Measurements from ENCODE around the gene SGO2. TPM values are rescaled to one million over a fixed set of nuclear protein-coding genes. Genes with fewer than 3 reads are reported as not detected.

Gene SGO2
- total RNA-seq (2011; cell fraction: chromatin; rRNA removed; ENCODE audit: low replicate concordance), result 18.0 and 69.2 TPM in 2 replicates
- 7.3 and 13.6 TPM in 2 replicates for total RNA-seq (2011; cell fraction: nucleolus; rRNA removed)
- 30.3 and 46.7 TPM in 2 replicates for total RNA-seq (2011; cell fraction: nucleoplasm; rRNA removed)
- 13.7 and 14.5 TPM in 2 replicates for total RNA-seq (2014; rRNA removed)
- 16.6 and 20.0 TPM in 2 replicates for total RNA-seq (2014; rRNA removed; fragmentation: Illumina TruSeq; extraction: Trizol)
- total RNA-seq (2015; rRNA removed; fragmentation: Illumina TruSeq; extraction: Trizol), result 15.6 and 16.3 TPM in 2 replicates
- total RNA-seq (2021), result 17.1 and 17.3 TPM in 2 replicates
- polyA plus RNA-seq (2011; rRNA removed), result 17.6 and 24.9 TPM in 2 replicates
- 1.2 and 3.1 TPM in 2 replicates for polyA plus RNA-seq (2011; cell fraction: cytosol; rRNA removed)
- 7.8 and 10.8 TPM in 2 replicates for polyA plus RNA-seq (2011; cell fraction: nucleus; rRNA removed)
- 12.6 and 13.1 TPM in 2 replicates for polyA plus RNA-seq (2012)
- polyA plus RNA-seq (2014; fragmentation: Illumina TruSeq; extraction: Trizol), result 20.0 and 25.9 TPM in 2 replicates
- 10 to 100 TPM; 15.0 to 18.4 TPM for polyA plus RNA-seq (2014; fragmentation: Nextera tagmentation; extraction: Ambion mirVana)
- 14.6 and 16.3 TPM in 2 replicates for polyA plus RNA-seq (2014; rRNA removed)
- polyA minus RNA-seq (2011; rRNA and poly(A)+ RNA removed), result 33.6 and 40.4 TPM in 2 replicates
- polyA minus RNA-seq (2011; cell fraction: cytosol; rRNA and poly(A)+ RNA removed), result 7.1 and 10.0 TPM in 2 replicates
- polyA minus RNA-seq (2011; cell fraction: nucleus; rRNA and poly(A)+ RNA removed), result 29.9 and 41.8 TPM in 2 replicates
- percentile 73 among the genes with signal in this experiment for Bru-seq, nascent RNA
- BruChase-seq, experiment 1, labeled RNA remaining after a 2-hour chase, result percentile 72 among the genes with signal in this experiment
- BruChase-seq, experiment 2, labeled RNA remaining after a 6-hour chase, result percentile 73 among the genes with signal in this experiment
- long read RNA-seq, experiment 1, full-length matches to known transcripts, result 7 of 39 reads
- long read RNA-seq, experiment 1, partial matches to known transcripts, result 26 of 39 reads
- long read RNA-seq, experiment 1, other reads (novel, unspliced or antisense), result 6 of 39 reads
- long read RNA-seq, experiment 2, full-length matches to known transcripts, result 2 of 11 reads
- long read RNA-seq, experiment 2, partial matches to known transcripts, result 7 of 11 reads
- long read RNA-seq, experiment 2, other reads (novel, unspliced or antisense), result 2 of 11 reads
- long read RNA-seq, experiment 3, partial matches to known transcripts, result 19 of 20 reads
- long read RNA-seq, experiment 3, other reads (novel, unspliced or antisense), result 0 of 20 reads

DNA sequence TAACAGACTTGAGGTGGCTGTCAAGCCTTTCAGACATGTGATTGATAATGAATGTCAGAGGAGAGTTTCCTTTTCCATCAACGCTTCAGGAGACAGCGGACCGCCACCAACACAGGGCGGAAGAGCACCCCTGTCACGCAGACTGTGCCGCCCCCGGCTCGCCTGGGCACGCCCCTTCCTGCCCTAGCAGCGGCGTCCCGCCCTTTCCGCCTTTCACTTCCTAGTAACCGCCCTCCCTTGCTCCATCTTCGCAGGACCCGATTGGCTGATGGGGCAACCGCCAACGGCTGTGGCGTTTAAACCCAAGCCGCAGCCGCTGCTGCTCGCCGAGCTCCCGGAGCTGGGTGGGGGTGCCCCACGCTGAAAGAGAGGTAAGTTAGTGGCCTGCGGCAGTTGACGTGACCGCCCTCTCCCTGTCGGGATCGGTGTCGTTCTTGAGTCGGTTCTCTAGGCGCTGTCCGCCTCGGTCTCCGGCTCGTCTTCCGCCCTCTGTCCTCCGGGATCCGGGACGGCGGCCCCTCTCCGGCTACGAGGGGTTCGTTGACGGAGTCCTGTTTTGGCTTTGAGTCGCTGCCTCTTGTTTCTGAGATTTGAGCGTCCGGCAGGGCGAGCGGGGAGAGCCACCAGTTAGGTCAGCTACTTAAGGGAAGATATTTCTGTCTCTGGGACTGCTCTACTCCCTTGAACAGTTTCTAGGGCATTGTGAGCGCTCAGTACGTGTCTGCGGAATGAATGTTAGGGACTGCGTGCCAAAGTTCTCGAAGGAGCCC lies at the start of gene SGO2:
Gene SGO2 (plus strand): TSS at position 326 of the 770 bp plus-strand sequence. CDS start 6,769 bp downstream, outside the sequence.
- no peaks in the 10 kb centered on the region for H3K9me1 ChIP-seq (ENCODE audit: control insufficient read depth, insufficient read depth, low read length)
- H3K4me3 ChIP-seq, result peak within 1 kb of the TSS; percentile 91
- no peaks in the 10 kb centered on the region; a peak in 1 of 5 replicates for H3K27me3 ChIP-seq (ENCODE audit: control insufficient read depth in 2 of 2, insufficient read depth in 2 of 2, low read length in 2 of 2)
- peaks cover 49% of the 10 kb centered on the region for H3K79me2 ChIP-seq (ENCODE audit: control insufficient read depth, insufficient read depth, low read length)
- BruUV-seq (replicated peaks), result TSS peak; percentile 60
- ChIA-PET CTCF (ENCODE audit: low intra/inter-chr PET ratio) (no interaction called here), POLR2A (interaction anchor here (0.6 to 1.6 kb wide), 12 partner anchors 9 to 814 kb away, joined by 3 to 6 read pairs (median 3); partner anchors contain the start of gene KCTD18)
- DNase-seq (ENCODE audit: extremely low read depth in 1 of 4, low spot score in 3 of 4) (peak; percentile 91 to 95 (median 92)), FAIRE-seq (peak; percentile 91), ATAC-seq (peak; percentile 100)
- intact Hi-C loops (cut with micrococcal nuclease), result loop anchor here (2.0 kb wide), 1 partner anchor 15 kb away; the partner anchor contains the start of gene KCTD18
- H3K27ac ChIP-seq (ENCODE audit: extremely low read depth, low read depth, low read length), result peak within 1 kb of the TSS; percentile 92
- H3K9me3 ChIP-seq (replicated peaks; ENCODE audit: control insufficient read depth, insufficient read depth, low read depth, low read length), result no peaks in the 10 kb centered on the region
- WGBS (ENCODE audit: insufficient coverage, low coverage, missing lambda C conversion rate), result 2% methylated on average over 39 of the region's 56 CpGs
- peak within 1 kb of the TSS; percentile 92 to 97 for H3K9ac ChIP-seq (ENCODE audit: insufficient read depth in 1 of 2, low read depth in 2 of 2, low read length in 2 of 2)
- in situ Hi-C loops (cut with MboI), result no loop called here
- peaks cover 0 to 20% of the 10 kb centered on the region in 2 experiments; a peak in 2 of 5 replicates for H3K4me1 ChIP-seq (replicated peaks in 1 of 2; ENCODE audit: control insufficient read depth in 2 of 2, insufficient read depth in 2 of 2, low read length in 2 of 2)
- no peaks in the 10 kb centered on the region for H3K36me3 ChIP-seq (ENCODE audit: control insufficient read depth, insufficient read depth, low read length)
- H3K4me2 ChIP-seq (ENCODE audit: insufficient read depth, low read length), result peak within 1 kb of the TSS; percentile 98
- no peaks in the 10 kb centered on the region for H4K20me1 ChIP-seq (replicated peaks; ENCODE audit: control insufficient read depth, insufficient read depth, low read length)
- H2AFZ ChIP-seq (ENCODE audit: low read depth, low read length), result peak within 1 kb of the TSS; percentile 94
- TF ChIP-seq FOSL1 (tag; conservative IDR thresholded peaks at IDR 0.05) (no peak), ZNF41 (CRISPR knock-in tag; conservative IDR thresholded peaks at IDR 0.05) (no peak), GABPA (tag; conservative IDR thresholded peaks at IDR 0.05; ENCODE audit: low read depth) (peak; percentile 93), TOE1 (IDR thresholded peaks at IDR 0.05; ENCODE audit: borderline replicate concordance) (0 out of 2 replicates have a peak, but pooled peaks have one; percentile 47), TOE1 (CRISPR knock-in tag; IDR thresholded peaks at IDR 0.05; ENCODE audit: borderline replicate concordance, low read depth) (no peak), ATF2 (CRISPR knock-in tag; IDR thresholded peaks at IDR 0.05) (no peak), THRAP3 (IDR thresholded peaks at IDR 0.05; ENCODE audit: borderline replicate concordance) (no peak), ZNF395 (CRISPR knock-in tag; IDR thresholded peaks at IDR 0.05) (no peak), CEBPG (CRISPR knock-in tag; IDR thresholded peaks at IDR 0.05) (peak; percentile 71), CEBPG (tag; conservative IDR thresholded peaks at IDR 0.05 in 1 of 2, IDR thresholded peaks at IDR 0.05 in 1 of 2) (peak in 1 of 2 experiments; percentile 36; a peak in 1 of 4 replicates), E2F1 (CRISPR knock-in tag; IDR thresholded peaks at IDR 0.05) (peak; percentile 88)

Data from K562 (cell line).